Activated CD4-positive, alpha-beta T cell treated with anti-CD3 and anti-CD28 coated beads, Interleukin-2, amount 10 ng/mL, durations not matched to agents 7 days and 5 days (primary cell): ENCODE measurements around the gene ASPDH. TPM values are rescaled to one million over a fixed set of nuclear protein-coding genes. Genes with fewer than 3 reads are reported as not detected.
"Not testable (repeated sequence)": the region's sequence is repeated elsewhere in the genome, so short reads cannot be mapped to it uniquely, and the experiment has no call there.

Source experiments
- CTCF ChIA-PET: fragments of 350-600 bp; sonication (Branson Sonifier 250); formaldehyde crosslinking; loops from one replicate; lab custom pipeline; 2021; ENCODE audit warnings: antibody characterized with exemption; lab: Charles Lee
- POLR2A ChIA-PET: fragments of 350-600 bp; sonication (Branson Sonifier 250); formaldehyde crosslinking; loops from one replicate; lab custom pipeline; 2021; ENCODE audit warnings: antibody characterized with exemption; lab: Charles Lee
- DNase-seq: peaks from one replicate; pipeline ENCODE4 v3.0.0-alpha.2; 2020
- H3K27ac Mint-ChIP-seq: one replicate; pipeline ENCODE4 v1.8.0; 2021; ENCODE audit warnings: mild to moderate bottlenecking, moderate library complexity, mixed read lengths
- H3K27me3 Mint-ChIP-seq: one replicate; pipeline ENCODE4 v1.8.0; 2021; ENCODE audit warnings: mixed read lengths
- H3K36me3 Mint-ChIP-seq: one replicate; pipeline ENCODE4 v1.8.0; 2021; ENCODE audit warnings: low read depth, mixed read lengths
- H3K4me1 Mint-ChIP-seq: one replicate; pipeline ENCODE4 v1.8.0; 2021; ENCODE audit warnings: mixed read lengths
- H3K4me3 Mint-ChIP-seq: one replicate; pipeline ENCODE4 v1.8.0; 2021; ENCODE audit warnings: mild to moderate bottlenecking, moderate library complexity, mixed read lengths
- H3K9me3 Mint-ChIP-seq: one replicate; pipeline ENCODE4 v1.8.0; 2021; ENCODE audit warnings: mixed read lengths
- total RNA-seq, 2 experiments: library from RNA; stranded (reverse); gene quantifications; one replicate each; pipeline ENCODE4 v1.2.3, GENCODE V29; 2021

Gene ASPDH
- total RNA-seq, 2 experiments from 2014 or later = not detected

GRCh38 chr19:50537306-50537685 is 23.6 kb upstream of the ASPDH start:
- H3K9me3 Mint-ChIP-seq = peaks cover 5% of the 10 kb centered on the region
- no peaks in the 10 kb centered on the region for H3K36me3 Mint-ChIP-seq
- DNase-seq = no peak
- no peak overlapping the region for H3K4me3 Mint-ChIP-seq
- CTCF ChIA-PET = interaction anchor here (1.2 to 3.1 kb wide), 3 partner anchors 8 to 385 kb away, joined by 3 to 14 read pairs (median 5); no protein-coding TSS in a partner anchor
- H3K27ac Mint-ChIP-seq = no peak overlapping the region
- peaks cover 3% of the 10 kb centered on the region for H3K27me3 Mint-ChIP-seq
- H3K4me1 Mint-ChIP-seq = no peaks in the 10 kb centered on the region
- POLR2A ChIA-PET = no interaction called here

- ChIA-PET POLR2A (no interaction called here), CTCF (interaction anchor here (1.4 to 3.1 kb wide), 2 partner anchors 18 to 19 kb away, joined by 3 to 14 read pairs; no protein-coding TSS in a partner anchor)
These were observed 23.1 kb upstream of the ASPDH start for GRCh38 chr19:50536662-50537305.

DNA sequence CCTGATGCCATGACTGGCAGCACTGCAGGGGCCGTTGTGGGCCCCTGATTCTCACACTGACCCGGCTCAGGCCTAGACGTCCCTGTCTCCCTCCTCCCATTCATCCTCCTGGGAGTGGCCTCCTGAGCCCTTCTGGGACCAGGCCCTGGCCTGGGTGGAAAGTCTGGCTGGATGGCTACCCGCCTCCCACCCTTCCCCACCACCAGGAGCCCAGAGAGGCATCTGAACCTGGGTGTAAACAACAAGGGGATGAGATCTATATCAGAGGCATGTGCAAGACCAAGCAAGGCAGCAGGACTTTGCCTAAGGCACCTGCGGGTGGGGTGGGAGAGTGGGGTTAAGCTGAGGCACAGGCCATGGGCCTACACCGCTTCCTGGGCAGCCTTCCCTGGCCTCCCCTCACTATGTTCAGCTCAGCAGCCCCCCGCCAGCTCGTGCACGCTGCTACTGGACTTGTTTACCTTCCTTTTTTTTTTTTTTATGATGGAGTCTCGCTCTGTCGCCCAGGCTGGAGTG is 22.0 kb upstream of the ASPDH start:
- Mint-ChIP-seq H3K36me3 (no peaks in the 10 kb centered on the region), H3K9me3 (peaks cover 5% of the 10 kb centered on the region), H3K4me3 (no peak overlapping the region), H3K27ac (no peak overlapping the region), H3K4me1 (no peaks in the 10 kb centered on the region), H3K27me3 (peaks cover 5% of the 10 kb centered on the region)
- ChIA-PET POLR2A (no interaction called here), CTCF (interaction anchor here (0.6 to 1.4 kb wide), 2 partner anchors 17 to 269 kb away, joined by 3 read pairs; no protein-coding TSS in a partner anchor)
- DNase-seq = no peak

More at GRCh38 chr19:50536662-50537305, 23.1 kb upstream of the ASPDH start:
- no peaks in the 10 kb centered on the region for H3K4me1 Mint-ChIP-seq
- no peak for DNase-seq
- H3K9me3 Mint-ChIP-seq = peaks cover 5% of the 10 kb centered on the region
- H3K27ac Mint-ChIP-seq = no peak overlapping the region
- H3K4me3 Mint-ChIP-seq = no peak overlapping the region
- H3K36me3 Mint-ChIP-seq = no peaks in the 10 kb centered on the region
- H3K27me3 Mint-ChIP-seq = peaks cover 5% of the 10 kb centered on the region

- H3K27ac Mint-ChIP-seq = no peak overlapping the region
- no peak overlapping the region for H3K4me3 Mint-ChIP-seq
- CTCF ChIA-PET = no interaction called here
- POLR2A ChIA-PET = no interaction called here
- no peak for DNase-seq
- no peaks in the 10 kb centered on the region for H3K36me3 Mint-ChIP-seq
- no peaks in the 10 kb centered on the region for H3K4me1 Mint-ChIP-seq
- H3K9me3 Mint-ChIP-seq = peaks cover 5% of the 10 kb centered on the region
- peaks cover 5% of the 10 kb centered on the region for H3K27me3 Mint-ChIP-seq
These were observed 20.8 kb upstream of the ASPDH start for GRCh38 chr19:50534478-50534877.

DNA sequence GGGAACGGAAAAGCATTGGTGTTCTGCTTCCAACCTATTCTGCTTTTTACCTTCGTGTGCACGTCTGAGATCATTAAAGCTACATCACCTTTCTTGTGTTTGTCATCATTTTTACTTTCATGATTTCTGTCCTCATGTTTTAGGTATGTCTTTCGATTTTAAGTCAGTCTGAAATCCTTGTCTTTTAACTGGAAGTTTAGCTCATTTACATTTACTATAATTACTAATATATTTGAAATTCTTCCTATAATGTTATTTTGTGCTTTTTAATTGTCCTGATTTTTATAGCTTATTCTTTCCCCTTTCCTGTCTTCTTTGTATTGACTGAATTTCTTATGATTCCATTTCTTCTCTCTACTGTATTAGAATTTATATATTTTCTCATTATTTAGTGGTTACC is 19.2 kb upstream of the ASPDH start:
- H3K4me1 Mint-ChIP-seq = no peaks in the 10 kb centered on the region
- H3K4me3 Mint-ChIP-seq = no peak overlapping the region
- POLR2A ChIA-PET = no interaction called here
- CTCF ChIA-PET = interaction anchor here (1.6 kb wide), 1 partner anchor 54 kb away, joined by 4 read pairs; no protein-coding TSS in a partner anchor
- no peak overlapping the region for H3K27ac Mint-ChIP-seq
- no peak for DNase-seq
- peaks cover 5% of the 10 kb centered on the region for H3K9me3 Mint-ChIP-seq
- peaks cover 5% of the 10 kb centered on the region for H3K27me3 Mint-ChIP-seq
- no peaks in the 10 kb centered on the region for H3K36me3 Mint-ChIP-seq

- Mint-ChIP-seq H3K27ac (no peak overlapping the region), H3K4me1 (no peaks in the 10 kb centered on the region), H3K27me3 (peaks cover 5% of the 10 kb centered on the region), H3K9me3 (peaks cover 5% of the 10 kb centered on the region), H3K4me3 (no peak overlapping the region), H3K36me3 (no peaks in the 10 kb centered on the region)
- POLR2A ChIA-PET = no interaction called here
- no peak for DNase-seq
- CTCF ChIA-PET = no interaction called here
These were observed 17.5 kb upstream of the ASPDH start for GRCh38 chr19:50531171-50531612.

DNA sequence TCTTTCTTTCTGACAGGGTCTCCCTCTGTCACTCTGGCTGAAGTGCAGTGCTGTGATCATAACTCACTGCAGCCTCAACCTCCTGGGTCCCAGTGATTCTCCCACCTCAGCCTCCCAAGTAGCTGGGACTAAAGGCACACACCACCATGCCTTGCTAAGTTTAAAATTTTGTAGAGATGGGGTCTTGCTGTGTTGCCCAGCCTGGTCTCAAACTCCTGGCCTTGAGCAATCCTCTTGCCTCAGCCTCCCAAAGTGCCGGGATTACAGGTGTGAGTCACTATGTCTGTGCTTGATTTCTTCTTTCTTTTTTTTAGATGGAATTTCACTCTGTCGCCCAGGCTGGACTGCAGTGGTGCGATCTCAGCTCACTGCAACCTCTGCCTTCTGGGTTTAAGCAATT is 14.3 kb upstream of the ASPDH start:
- H3K4me1 Mint-ChIP-seq, H3K27ac Mint-ChIP-seq, H3K9me3 Mint-ChIP-seq, H3K36me3 Mint-ChIP-seq, DNase-seq, H3K27me3 Mint-ChIP-seq, POLR2A ChIA-PET, H3K4me3 Mint-ChIP-seq, CTCF ChIA-PET: not testable (repeated sequence)

GRCh38 chr19:50522881-50523280 is 9.2 kb upstream of the ASPDH start:
- ChIA-PET POLR2A (no interaction called here), CTCF (interaction anchor here (0.5 to 1.2 kb wide), 2 partner anchors 18 to 26 kb away, joined by 3 to 4 read pairs; no protein-coding TSS in a partner anchor)
- no peak overlapping the region for H3K27ac Mint-ChIP-seq

GRCh38 chr19:50520822-50521465 is 7.2 kb upstream of the ASPDH start:
- DNase-seq = no peak
- Mint-ChIP-seq H3K27ac (no peak overlapping the region), H3K27me3 (no peaks in the 10 kb centered on the region), H3K4me1 (no peaks in the 10 kb centered on the region), H3K36me3 (no peaks in the 10 kb centered on the region), H3K4me3 (no peak overlapping the region), H3K9me3 (no peaks in the 10 kb centered on the region)
- POLR2A ChIA-PET = no interaction called here
- CTCF ChIA-PET = interaction anchor here (0.7 kb wide), 1 partner anchor 857 kb away, joined by 3 read pairs; no protein-coding TSS in a partner anchor

More at GRCh38 chr19:50522881-50523280, 9.2 kb upstream of the ASPDH start:
- DNase-seq = no peak
- Mint-ChIP-seq H3K4me1 (no peaks in the 10 kb centered on the region), H3K27me3 (no peaks in the 10 kb centered on the region), H3K9me3 (no peaks in the 10 kb centered on the region), H3K4me3 (no peak overlapping the region), H3K36me3 (no peaks in the 10 kb centered on the region)

DNA sequence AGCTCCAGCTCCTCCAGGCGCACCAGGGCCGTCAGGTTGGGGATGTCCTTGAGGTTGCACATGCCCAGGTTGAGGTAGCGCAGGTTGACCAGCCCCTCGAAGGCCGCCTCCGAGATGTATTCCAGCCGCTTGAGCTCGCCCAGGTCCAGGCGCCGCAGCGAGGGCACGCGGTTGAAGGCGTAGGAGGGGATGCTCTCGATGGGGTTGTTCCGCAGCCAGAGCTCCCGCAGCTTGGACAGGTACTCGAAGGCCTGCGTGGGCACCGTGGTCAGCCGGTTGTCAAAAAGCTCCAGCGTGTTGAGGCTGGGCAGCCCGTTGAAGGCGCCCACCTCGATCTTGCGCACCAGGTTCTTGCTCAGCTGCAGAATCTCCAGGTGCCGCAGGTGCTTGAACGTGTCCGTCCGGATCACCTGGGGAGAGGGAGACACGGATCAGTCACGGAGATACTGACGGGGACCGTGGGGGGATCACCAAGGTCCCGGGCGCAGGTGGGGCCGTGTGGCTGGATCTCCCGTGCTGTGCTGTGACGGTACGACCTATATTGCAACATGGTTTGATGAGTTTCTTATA is 5.4 kb upstream of the ASPDH start:
- Mint-ChIP-seq H3K27me3 (peaks cover 2% of the 10 kb centered on the region), H3K27ac (no peak overlapping the region), H3K4me3 (no peak overlapping the region), H3K4me1 (no peaks in the 10 kb centered on the region), H3K9me3 (no peaks in the 10 kb centered on the region), H3K36me3 (no peaks in the 10 kb centered on the region)
- ChIA-PET POLR2A (no interaction called here), CTCF (interaction anchor here (1.4 to 1.5 kb wide), 2 partner anchors 17 to 36 kb away, joined by 3 to 5 read pairs; no protein-coding TSS in a partner anchor)
- no peak for DNase-seq

DNA sequence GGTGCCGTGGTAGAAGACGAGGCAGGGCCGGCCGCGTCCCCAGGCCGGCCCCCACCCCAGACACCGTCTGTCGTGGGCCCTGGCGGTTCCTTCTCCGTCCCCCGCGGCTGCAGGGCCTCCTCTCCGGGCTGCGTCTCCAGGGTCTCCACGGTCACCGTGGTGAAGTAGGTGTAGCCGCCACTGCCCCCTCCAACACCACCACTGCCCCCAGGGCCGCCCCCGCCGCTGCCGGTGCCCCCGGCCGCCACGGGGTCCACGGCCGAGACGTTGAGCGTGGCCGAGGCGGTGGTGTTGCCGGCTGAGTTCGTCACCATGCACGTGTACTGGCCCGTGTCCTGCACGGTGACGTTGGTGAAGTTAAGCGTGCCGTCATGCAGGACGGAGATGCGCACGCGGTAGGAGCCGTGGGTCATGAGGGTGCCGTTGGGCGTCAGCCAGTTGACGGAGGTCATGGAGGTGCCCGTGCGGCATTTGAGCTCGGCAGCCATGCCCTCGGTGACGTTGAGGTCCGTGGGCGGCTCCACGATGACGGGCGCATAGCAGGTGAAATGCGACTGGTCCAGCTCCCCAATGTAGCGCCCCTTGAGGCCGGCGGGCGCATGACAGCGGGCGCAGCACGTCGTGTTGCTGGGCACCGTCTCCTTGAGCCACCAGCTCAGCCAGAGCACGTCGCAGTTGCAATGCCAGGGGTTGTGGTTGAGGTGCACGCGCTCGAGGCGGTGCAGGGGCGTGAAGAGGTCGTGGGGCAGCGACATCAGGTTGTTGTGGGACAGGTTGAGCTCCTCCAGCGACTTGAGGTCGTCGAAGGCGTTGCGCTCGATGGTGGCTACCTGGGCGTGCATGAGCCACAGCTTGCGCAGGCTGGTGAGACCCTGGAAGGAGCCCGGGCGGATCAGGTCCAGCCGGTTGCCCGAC is 4.6 kb upstream of the ASPDH start:
- Mint-ChIP-seq H3K9me3 (no peaks in the 10 kb centered on the region), H3K4me3 (no peak overlapping the region), H3K27ac (no peak overlapping the region), H3K36me3 (no peaks in the 10 kb centered on the region), H3K4me1 (no peaks in the 10 kb centered on the region), H3K27me3 (peaks cover 2% of the 10 kb centered on the region)
- ChIA-PET CTCF (interaction anchor here (1.4 to 1.5 kb wide), 2 partner anchors 18 to 37 kb away, joined by 3 to 5 read pairs; no protein-coding TSS in a partner anchor), POLR2A (no interaction called here)
- DNase-seq = no peak

GRCh38 chr19:50517704-50518075 is 4.0 kb upstream of the ASPDH start:
- ChIA-PET POLR2A (no interaction called here), CTCF (interaction anchor here (1.4 kb wide), 1 partner anchor 38 kb away, joined by 5 read pairs; no protein-coding TSS in a partner anchor)
- Mint-ChIP-seq H3K4me3 (no peak overlapping the region), H3K27me3 (peaks cover 2% of the 10 kb centered on the region), H3K27ac (no peak overlapping the region), H3K4me1 (no peaks in the 10 kb centered on the region), H3K9me3 (no peaks in the 10 kb centered on the region), H3K36me3 (no peaks in the 10 kb centered on the region)
- DNase-seq = no peak
